OCI-LY1 (cell line): ENCODE results near the gene MYL6.
A peak's percentile ranks its signal among the peaks of the same experiment; 100 is the strongest.

ENCODE experiments used
- H2AFZ ChIP-seq: fragments of 200-600 bp; sonication (generic), shearing (Covaris generic); 2 replicates; pipeline ENCODE4 v1.6.0; 2014; ENCODE audit warnings: antibody characterized with exemption, mild to moderate bottlenecking, low read length
- H3F3A ChIP-seq: fragments of 200-600 bp; sonication (generic), shearing (Covaris generic); 2 replicates; pipeline ENCODE4 v1.6.0; 2014; ENCODE audit warnings: mild to moderate bottlenecking, antibody characterized with exemption, low read length, moderate library complexity; ENCODE audit not compliant: insufficient read depth
- H3K27ac ChIP-seq: fragments of 200-600 bp; sonication (generic); 2 replicates; pipeline ENCODE4 v1.5.1; 2014; ENCODE audit warnings: low read length, mixed run types, mild to moderate bottlenecking, low read depth; ENCODE audit not compliant: poor library complexity, severe bottlenecking
- H3K27me3 ChIP-seq: fragments of 200-600 bp; sonication (generic); 2 replicates; pipeline ENCODE4 v1.6.0; 2014; ENCODE audit warnings: antibody characterized with exemption, mild to moderate bottlenecking, low read length, moderate library complexity; ENCODE audit not compliant: insufficient read depth
- H3K36me3 ChIP-seq: fragments of 200-600 bp; sonication (generic); 2 replicates; pipeline ENCODE4 v1.6.1; 2014; ENCODE audit warnings: mild to moderate bottlenecking, antibody characterized with exemption, low read length, moderate library complexity, mixed read lengths; ENCODE audit not compliant: insufficient read depth
- H3K4me1 ChIP-seq: fragments of 200-600 bp; sonication (generic); 2 replicates; pipeline ENCODE4 v1.5.1; 2014; ENCODE audit warnings: mild to moderate bottlenecking, low read length, moderate library complexity; ENCODE audit not compliant: insufficient read depth, severe bottlenecking
- H3K4me2 ChIP-seq: fragments of 200-600 bp; sonication (generic), shearing (Covaris generic); 2 replicates; pipeline ENCODE4 v1.6.1; 2014; ENCODE audit warnings: low read length
- H3K4me3 ChIP-seq: fragments of 200-600 bp; sonication (generic); 2 replicates; pipeline ENCODE4 v1.5.1; 2014; ENCODE audit warnings: low read length, low read depth, mild to moderate bottlenecking, mixed read lengths; ENCODE audit not compliant: poor library complexity, severe bottlenecking
- H3K79me2 ChIP-seq: fragments of 200-600 bp; shearing (Covaris generic); 2 replicates; pipeline ENCODE4 v1.6.1; 2016; ENCODE audit warnings: mixed run types, low read length, mixed read lengths; ENCODE audit not compliant: insufficient read depth
- H3K9ac ChIP-seq: fragments of 200-600 bp; sonication (generic), shearing (Covaris generic); 2 replicates; pipeline ENCODE4 v1.6.1; 2014; ENCODE audit warnings: mild to moderate bottlenecking, low read length, mixed read lengths
- H3K9me2 ChIP-seq: fragments of 200-600 bp; sonication (generic), shearing (Covaris generic); 2 replicates; pipeline ENCODE4 v1.6.1; 2014; ENCODE audit warnings: low read depth, mild to moderate bottlenecking, low read length, mixed read lengths
- H3K9me3 ChIP-seq: fragments of 200-600 bp; shearing (Covaris generic); 2 replicates; pipeline ENCODE4 v1.6.1; 2014; ENCODE audit warnings: low read length, mixed read lengths
- H4K20me1 ChIP-seq: fragments of 200-600 bp; sonication (generic), shearing (Covaris generic); 2 replicates; pipeline ENCODE4 v1.6.0; 2016; ENCODE audit warnings: mild to moderate bottlenecking, low read length; ENCODE audit not compliant: insufficient read depth
- EZH2 ChIP-seq: fragments of 200-600 bp; sonication (generic), shearing (Covaris generic); IDR thresholded peaks from 2 replicates; pipeline ENCODE4 v1.8.0; 2017; ENCODE audit warnings: borderline replicate concordance, mixed run types, mild to moderate bottlenecking, antibody characterized with exemption, low read length, moderate library complexity, mixed read lengths
- TF ChIP-seq, protein P1 (sequence below): fragments of 200-600 bp; sonication (generic), shearing (Covaris generic); IDR thresholded peaks from 2 replicates; pipeline ENCODE4 v1.5.1; 2017; ENCODE audit warnings: mild to moderate bottlenecking, antibody characterized with exemption, low read length, moderate library complexity, mixed read lengths

Gene MYL6

DNA sequence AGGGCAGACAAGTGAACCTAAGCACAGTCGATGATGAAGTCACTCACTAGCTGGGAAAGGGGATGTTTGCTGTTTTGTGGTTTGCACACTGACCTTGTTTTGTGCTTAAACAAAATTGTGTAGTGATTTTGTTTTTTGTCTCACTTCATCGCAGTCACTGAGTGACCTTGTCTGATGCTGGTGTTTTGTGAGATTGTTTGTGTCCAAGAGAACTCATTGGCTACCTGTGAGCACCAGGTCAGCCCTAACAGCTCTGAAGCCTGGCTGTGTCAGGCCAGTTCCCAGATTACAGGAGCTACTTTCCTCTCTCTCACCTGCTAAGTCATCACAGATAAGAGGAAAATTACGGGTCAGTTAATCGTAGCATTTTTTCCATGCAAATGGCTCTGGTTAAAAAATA, 34.0 kb upstream of the MYL6 start:
- Histone ChIP-seq H2AFZ (no peak overlapping the region), H3K4me1 (peaks cover 45% of the 10 kb centered on the region), H3K27me3 (no peaks in the 10 kb centered on the region), H3K79me2 (no peaks in the 10 kb centered on the region), H3K9me2 (no peaks in the 10 kb centered on the region), H3K4me3 (no peak overlapping the region), H3K9ac (no peak overlapping the region; the same call in 1 of the 2 replicates), H3F3A (peaks cover 11% of the 10 kb centered on the region), H4K20me1 (no peaks in the 10 kb centered on the region), H3K36me3 (peaks cover 12% of the 10 kb centered on the region; the same call in 1 of the 2 replicates), H3K9me3 (no peaks in the 10 kb centered on the region), H3K4me2 (no peak overlapping the region), H3K27ac (no peak overlapping the region)
- TF ChIP-seq EZH2: no peak
- TF ChIP-seq, protein P1, sequence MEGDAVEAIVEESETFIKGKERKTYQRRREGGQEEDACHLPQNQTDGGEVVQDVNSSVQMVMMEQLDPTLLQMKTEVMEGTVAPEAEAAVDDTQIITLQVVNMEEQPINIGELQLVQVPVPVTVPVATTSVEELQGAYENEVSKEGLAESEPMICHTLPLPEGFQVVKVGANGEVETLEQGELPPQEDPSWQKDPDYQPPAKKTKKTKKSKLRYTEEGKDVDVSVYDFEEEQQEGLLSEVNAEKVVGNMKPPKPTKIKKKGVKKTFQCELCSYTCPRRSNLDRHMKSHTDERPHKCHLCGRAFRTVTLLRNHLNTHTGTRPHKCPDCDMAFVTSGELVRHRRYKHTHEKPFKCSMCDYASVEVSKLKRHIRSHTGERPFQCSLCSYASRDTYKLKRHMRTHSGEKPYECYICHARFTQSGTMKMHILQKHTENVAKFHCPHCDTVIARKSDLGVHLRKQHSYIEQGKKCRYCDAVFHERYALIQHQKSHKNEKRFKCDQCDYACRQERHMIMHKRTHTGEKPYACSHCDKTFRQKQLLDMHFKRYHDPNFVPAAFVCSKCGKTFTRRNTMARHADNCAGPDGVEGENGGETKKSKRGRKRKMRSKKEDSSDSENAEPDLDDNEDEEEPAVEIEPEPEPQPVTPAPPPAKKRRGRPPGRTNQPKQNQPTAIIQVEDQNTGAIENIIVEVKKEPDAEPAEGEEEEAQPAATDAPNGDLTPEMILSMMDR: no peak

DNA sequence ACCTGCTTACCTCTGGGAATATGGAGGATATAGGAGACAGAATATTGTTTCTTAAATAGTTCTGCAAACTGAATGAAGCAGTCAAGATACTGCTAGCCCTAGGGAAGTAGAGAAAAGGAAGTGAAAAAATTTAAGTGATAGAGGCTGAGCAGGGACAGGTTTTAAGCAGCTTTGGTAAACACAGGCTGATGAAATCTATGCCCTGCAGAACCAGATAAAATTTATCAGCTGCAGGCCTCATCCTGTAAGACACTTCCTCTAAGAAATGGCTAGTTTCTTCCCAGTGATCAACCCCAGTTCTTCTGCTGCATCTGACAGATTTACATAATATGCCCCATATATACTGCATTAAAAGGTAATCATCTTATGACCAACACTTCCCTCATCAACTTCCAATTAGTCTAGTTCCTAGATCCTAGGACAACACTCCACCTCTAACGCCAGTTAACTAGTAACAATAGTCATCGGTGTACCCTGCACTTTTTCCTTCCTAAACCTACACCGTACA, 31.4 kb upstream of the MYL6 start:
- Histone ChIP-seq H3F3A (peaks cover 11% of the 10 kb centered on the region), H3K27me3 (no peaks in the 10 kb centered on the region), H3K27ac (peak overlapping the region; percentile 92), H3K36me3 (peaks cover 20% of the 10 kb centered on the region), H3K9me2 (no peaks in the 10 kb centered on the region), H3K4me2 (peak overlapping the region; percentile 67), H3K9ac (peak overlapping the region; percentile 52; the same call in 1 of the 2 replicates), H3K79me2 (no peaks in the 10 kb centered on the region), H3K4me1 (peaks cover 42% of the 10 kb centered on the region), H3K9me3 (no peaks in the 10 kb centered on the region), H3K4me3 (peak overlapping the region; percentile 51), H2AFZ (no peak overlapping the region), H4K20me1 (no peaks in the 10 kb centered on the region)
- TF ChIP-seq, protein P1: no peak
- TF ChIP-seq EZH2: no peak

DNA sequence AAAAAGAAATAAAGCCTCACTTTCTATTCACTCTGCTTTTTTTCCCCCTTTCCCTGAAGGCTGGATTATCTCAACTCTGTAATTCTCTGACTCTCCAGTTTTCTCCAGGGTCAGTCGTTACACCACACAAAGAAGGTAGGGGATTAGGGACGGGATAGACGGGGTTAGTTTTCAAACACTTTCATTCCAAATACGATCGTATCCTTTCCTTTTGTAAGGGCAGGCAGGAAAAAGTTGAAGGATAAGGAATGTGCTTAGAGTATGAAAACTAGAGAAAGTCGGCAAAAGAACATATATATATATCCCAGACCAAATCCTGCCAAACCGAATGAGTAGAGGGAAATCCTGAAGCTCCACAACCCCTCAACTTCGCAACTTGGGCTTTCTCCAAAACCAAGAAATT, 30.7 kb upstream of the MYL6 start:
- Histone ChIP-seq H3K36me3 (peaks cover 25% of the 10 kb centered on the region), H3K27ac (peak overlapping the region; percentile 92), H3K4me1 (peaks cover 42% of the 10 kb centered on the region), H3K4me3 (peak overlapping the region; percentile 51), H3F3A (peaks cover 11% of the 10 kb centered on the region), H3K9me2 (no peaks in the 10 kb centered on the region), H3K4me2 (peak overlapping the region; percentile 67), H3K9me3 (no peaks in the 10 kb centered on the region), H3K9ac (peak overlapping the region; percentile 52), H4K20me1 (no peaks in the 10 kb centered on the region), H3K27me3 (no peaks in the 10 kb centered on the region), H3K79me2 (no peaks in the 10 kb centered on the region), H2AFZ (no peak overlapping the region)
- TF ChIP-seq, protein P1: no peak
- TF ChIP-seq EZH2: no peak
